ENCODE results near the gene PSMA7.

PSMA7 gene

DNA sequence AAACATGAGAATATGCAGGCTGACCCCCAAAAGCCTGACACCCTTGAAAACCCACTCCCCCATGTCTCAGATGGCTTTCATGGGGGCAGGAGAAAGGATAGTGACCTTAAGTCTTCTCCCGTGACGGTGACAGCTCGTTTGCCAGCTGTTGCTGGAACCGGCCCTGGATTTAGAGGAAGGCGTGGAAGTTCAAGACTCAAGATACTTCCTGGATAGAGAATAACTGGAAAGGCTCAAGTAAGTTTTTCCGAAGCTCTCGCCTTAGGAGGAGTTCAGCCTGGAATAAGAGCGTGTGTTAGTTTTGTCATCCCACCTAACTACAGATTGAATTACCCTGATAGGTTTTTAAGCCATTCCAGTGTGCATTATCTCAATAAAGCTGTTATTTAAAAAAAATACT is 28.1 kb upstream of the PSMA7 start:
- DNase-seq = no peak

DNA sequence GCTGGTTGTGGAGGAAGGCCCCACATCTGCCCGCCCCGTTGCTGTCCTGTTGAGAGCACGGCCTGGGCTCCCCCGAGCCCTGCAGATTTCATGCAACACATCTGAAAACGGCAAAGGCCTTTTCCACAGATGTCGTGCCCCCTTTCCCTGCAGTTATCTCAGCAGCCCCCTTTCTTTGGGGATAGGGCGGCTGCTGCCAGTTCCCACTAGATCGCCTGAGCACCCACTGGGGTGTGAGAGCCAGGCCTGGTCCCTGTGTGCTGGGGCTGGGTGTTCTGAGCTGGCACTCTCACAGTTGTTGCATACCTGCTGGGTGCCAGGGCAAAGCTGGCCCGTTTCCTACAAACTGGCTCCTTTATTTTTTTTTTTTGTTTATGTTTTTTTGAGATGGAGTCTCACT is 27.3 kb upstream of the PSMA7 start:
- no peak for DNase-seq

DNA sequence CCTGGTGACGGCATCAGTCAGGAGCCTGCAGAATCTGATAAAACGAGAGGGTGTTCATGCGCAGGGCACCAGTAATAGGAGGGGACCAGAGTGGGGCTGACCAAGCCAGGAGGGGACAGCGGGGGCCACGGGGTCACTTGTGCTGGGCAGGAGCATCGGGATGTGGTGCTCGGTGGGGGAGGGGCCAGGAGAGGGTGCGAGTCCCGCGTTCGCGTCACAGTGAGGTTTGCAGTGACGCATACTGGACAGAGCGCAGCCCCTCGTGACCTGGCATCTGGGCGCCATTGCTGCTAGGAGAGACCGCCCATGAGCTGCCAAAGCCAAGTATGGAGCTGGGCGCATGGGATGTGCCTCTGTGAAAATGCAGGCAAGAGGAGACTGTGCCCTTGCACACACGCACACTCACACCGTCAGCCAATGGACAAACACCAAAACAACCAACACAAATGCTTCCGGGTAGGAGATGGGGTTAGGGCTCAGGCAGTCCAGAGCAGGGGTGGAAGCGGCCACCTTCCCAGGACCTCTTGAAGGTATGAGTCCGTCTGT is 25.8 kb upstream of the PSMA7 start:
- DNase-seq = no peak

DNA sequence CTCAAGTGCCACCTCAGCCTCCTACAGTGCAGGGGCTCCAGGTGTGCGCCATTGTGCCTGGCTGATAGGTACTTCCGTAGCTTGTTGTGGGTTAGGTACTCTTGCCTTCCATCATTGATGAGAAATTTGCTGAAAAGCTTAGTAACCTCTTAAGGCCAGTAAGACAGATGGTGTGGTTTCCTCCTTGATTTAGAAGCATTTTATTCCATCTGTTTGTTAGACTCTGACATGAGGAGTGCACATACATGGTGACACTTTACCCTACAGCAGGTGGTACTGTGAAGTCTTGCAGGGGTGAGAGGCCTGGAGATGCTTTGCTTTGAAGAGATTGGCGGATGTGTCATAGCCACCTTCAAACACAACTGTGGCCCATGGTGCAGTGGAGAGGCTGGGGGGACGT is 24.9 kb upstream of the PSMA7 start:
- no peak for DNase-seq

DNA sequence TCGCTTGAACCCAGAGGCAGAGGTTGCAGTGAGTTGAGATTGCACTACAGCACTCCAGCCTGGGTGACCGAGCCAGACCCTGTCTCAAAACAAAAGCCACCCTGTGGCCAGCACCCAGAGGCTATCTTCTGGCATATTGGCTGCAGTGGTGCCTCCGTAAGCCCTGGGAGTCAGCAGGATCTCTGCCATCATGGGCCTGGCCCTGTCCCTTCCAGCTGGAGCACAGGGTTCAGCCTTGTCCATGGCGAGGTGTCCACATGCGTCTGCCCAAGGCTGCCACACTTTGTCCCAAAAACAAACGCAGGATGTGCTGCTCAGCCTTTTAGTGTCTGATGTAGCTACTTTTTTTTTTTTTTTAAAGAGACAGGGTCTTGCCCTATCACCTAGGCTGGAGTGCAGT is 24.3 kb upstream of the PSMA7 start:
- no peak for DNase-seq

- no peak for DNase-seq
Observed at GRCh38 chr20:62165762-62166399, 22.7 kb upstream of the PSMA7 start.

GRCh38 chr20:62164879-62165761 is 21.9 kb upstream of the PSMA7 start:
- no peak for DNase-seq

GRCh38 chr20:62163986-62164762 is 21.0 kb upstream of the PSMA7 start:
- DNase-seq = no peak

- DNase-seq = no peak
Observed at GRCh38 chr20:62163485-62163865, 20.3 kb upstream of the PSMA7 start.

DNA sequence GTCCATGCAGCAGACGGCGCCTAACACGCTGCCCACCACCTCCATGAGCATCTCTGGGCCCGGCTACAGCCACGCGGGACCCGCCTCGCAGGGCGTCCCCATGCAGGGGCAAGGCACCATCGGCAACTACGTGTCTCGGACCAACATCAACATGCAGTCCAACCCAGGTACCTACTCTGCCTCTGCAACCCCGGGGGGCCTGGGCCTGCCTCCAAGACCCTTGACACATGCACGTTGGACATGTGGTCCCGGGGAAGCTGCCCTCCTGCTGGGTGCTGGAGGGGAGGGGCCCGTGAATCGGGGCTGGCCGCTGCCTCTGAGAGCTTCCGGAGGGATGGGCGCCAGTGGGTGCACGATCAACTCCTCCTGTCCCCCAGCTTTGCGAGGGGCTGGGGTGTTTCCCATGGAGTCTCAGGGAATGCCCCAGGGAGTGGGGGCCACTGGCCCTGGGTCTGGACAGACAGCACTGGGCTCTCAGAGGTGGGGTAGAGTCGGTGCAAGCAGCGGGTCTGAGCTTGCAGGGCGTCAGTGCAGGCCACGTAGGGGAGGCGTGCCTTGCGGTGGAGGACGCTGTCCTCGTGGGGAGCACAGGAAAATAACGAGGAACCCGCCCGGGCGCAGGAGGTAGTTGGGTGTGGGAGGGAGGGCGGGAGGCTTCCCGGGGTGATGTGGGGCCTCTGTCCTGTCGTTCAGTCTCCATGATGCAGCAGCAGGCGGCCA is 19.7 kb upstream of the PSMA7 start:
- DNase-seq = no peak

DNA sequence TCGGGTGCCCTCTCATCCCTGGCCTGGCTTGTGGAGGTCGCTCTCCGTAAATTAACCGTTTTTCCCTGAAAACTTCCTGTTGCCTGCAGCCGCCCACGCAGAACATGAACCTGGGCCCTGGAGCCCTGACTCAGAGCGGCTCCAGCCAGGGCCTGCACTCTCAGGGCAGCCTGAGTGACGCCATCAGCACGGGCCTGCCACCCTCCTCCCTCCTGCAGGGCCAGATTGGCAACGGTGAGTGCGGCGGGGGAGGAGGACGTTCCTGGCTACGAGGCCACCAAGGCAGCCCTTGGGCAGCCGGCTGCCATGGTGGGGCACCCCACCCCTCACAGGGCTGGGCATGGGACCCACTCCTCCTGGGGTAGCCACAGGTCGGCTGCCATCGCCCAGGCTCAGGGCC is 18.2 kb upstream of the PSMA7 start:
- DNase-seq = no peak

DNA sequence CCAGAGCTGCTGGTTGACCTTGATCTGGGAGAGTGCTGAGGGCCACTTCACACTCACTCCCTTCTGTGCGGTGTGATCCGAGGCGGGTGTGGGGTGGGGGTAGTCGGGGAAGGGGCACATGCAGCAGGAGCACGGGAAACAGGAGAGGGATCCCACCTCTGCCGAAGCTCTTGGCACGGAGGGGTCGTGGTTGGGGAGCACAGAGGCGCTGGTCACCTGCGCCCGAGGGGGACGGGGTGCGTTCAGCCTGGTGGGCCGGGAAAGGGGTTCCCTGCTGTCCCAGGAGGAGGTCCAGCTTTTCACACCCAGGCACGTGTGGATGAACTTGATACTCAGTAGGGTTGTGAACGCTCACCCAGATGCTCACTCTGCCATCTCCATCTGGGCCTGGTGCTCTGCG is 17.7 kb upstream of the PSMA7 start:
- DNase-seq = no peak

- no peak for DNase-seq
Observed at GRCh38 chr20:62160253-62160652, 17.1 kb upstream of the PSMA7 start.

- no peak for DNase-seq
Observed at GRCh38 chr20:62159839-62160238, 16.6 kb upstream of the PSMA7 start.

DNA sequence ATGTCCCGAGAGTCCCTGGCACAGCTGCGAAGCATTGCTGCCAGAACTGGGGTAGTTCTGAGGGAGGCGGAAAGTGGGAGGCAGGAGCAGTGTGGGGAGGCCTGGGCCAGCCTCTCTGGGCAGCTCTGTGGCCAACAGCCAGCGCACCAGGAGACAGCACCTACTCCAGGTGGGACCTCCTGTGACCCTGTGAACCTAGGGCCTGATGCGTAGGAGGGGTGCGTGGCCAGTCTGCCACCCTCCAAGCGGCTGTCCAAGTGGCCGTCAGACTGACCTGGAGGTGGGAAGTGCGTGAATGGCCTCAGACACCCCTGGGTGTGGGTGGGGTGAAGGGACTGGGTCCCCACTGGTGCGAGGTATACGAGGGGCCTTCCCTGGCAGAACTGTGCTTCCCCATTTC is 15.9 kb upstream of the PSMA7 start:
- DNase-seq = no peak

- DNase-seq = no peak
Observed at GRCh38 chr20:62158541-62158940, 15.3 kb upstream of the PSMA7 start.

DNA sequence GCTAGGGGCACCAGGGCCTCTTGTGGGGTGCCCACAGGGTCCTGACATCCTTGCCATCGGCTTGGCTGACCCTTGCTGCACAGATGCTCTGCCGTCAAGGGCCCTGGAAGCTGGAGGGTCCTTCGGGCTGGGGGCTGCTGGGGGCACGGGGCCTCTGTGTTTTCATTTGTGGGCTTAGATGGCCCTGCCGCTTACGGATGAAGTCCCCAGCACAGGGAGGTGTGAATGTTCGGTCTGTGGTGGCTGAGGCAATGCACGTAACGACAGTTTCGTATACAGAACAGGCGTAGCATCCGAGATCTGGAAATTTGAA is 14.8 kb upstream of the PSMA7 start:
- DNase-seq = no peak

GRCh38 chr20:62157387-62158087 is 14.3 kb upstream of the PSMA7 start:
- DNase-seq = no peak

GRCh38 chr20:62156592-62157386 is 13.6 kb upstream of the PSMA7 start:
- DNase-seq = no peak

GRCh38 chr20:62156254-62156556 is 13.0 kb upstream of the PSMA7 start:
- DNase-seq = no peak

DNA sequence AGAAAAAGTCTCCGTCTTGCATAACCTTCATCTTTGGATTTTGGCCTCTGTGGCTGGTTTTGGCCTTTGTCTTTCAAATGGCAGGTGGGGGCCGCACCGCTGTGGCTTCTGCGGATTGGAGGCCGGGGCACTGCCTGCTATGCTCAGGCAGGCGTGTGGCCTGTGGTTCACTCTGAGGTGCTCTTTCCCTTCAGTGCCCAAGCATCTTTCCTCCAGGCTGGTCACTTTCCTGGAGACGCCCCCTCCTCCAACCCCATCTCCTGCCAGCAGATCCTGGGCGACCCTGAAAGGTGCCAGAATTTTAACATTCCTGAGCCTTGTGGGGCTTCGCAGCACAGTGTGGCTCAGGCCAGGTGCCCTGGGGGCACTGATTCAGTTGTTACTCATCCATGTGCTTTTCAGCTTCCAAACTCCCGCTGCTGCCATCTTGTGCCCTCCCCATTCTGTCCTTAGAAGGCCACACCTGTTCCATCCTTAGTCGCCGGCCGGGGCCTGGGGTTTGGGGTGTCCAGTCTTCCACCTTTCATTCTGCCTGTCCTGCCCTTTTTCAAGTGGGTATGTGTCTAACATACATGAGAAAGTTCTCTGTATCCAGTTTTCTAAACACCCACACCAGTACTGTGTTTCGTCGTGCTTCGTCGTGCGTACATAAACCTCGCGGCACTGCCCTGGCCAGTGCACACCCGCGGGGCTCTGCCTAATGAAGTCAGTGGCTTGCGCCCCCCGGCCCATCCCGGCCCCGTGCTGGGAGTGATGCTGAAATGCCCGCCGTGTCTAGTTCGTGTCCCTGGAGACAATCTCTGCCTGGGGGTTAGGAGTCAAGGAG is 12.4 kb upstream of the PSMA7 start:
- DNase-seq = no peak

Measured in NCI-H2029 (cell line).